ENCODE measurements around the gene NF2.

Gene NF2

DNA sequence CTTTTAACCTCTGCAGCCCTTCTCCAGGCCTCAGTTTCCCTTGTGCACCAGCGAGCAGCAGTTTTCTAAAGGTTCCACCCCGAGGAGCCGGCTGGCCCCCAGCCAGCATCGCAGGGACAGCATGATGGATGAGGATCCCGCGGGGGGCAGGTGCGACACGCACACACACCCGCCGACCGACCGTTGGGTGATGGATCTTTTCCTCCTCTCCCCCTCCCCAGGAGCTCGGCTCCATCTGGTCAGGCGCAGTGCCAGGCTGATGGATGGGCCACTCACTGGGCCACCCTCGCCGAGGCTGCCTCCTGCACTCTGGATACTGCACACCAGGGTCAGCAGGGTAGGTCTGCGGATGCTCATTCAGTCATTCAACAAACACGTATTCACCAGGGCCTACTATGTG, 103.6 kb downstream of the NF2 start:
- DNase-seq (ENCODE audit: low read depth) = no peak
- no peak overlapping the region for H3K4me3 ChIP-seq (ENCODE audit: low read depth, low read length)
- TF ChIP-seq, protein P1, sequence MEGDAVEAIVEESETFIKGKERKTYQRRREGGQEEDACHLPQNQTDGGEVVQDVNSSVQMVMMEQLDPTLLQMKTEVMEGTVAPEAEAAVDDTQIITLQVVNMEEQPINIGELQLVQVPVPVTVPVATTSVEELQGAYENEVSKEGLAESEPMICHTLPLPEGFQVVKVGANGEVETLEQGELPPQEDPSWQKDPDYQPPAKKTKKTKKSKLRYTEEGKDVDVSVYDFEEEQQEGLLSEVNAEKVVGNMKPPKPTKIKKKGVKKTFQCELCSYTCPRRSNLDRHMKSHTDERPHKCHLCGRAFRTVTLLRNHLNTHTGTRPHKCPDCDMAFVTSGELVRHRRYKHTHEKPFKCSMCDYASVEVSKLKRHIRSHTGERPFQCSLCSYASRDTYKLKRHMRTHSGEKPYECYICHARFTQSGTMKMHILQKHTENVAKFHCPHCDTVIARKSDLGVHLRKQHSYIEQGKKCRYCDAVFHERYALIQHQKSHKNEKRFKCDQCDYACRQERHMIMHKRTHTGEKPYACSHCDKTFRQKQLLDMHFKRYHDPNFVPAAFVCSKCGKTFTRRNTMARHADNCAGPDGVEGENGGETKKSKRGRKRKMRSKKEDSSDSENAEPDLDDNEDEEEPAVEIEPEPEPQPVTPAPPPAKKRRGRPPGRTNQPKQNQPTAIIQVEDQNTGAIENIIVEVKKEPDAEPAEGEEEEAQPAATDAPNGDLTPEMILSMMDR (IDR thresholded peaks at IDR 0.05; ENCODE audit: low read depth, low read length, missing control alignments) = no peak

DNA sequence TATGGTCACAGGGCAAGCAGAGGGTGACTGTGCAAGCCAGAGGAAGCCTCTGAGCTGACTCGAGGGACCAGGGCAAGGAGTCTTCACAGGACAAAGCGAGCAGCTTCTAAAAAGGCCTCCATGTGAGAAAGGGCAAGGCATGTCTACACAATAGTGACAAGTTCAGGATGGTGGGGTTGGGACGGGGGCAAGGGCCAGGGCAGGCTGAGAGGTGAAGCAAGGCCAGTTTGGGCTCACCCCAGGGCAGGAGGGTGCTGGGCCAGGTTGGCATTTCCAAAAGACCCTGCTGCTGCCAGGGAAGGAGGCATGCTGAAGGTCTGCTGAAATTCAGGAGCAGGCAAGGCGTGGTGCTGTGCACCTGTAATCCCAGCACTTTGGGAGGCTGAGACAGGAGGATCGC, 104.0 kb downstream of the NF2 start:
- TF ChIP-seq, protein P1 (IDR thresholded peaks at IDR 0.05; ENCODE audit: low read depth, low read length, missing control alignments) = no peak
- no peak for DNase-seq (ENCODE audit: low read depth)
- H3K4me3 ChIP-seq (ENCODE audit: low read depth, low read length) = no peak overlapping the region

DNA sequence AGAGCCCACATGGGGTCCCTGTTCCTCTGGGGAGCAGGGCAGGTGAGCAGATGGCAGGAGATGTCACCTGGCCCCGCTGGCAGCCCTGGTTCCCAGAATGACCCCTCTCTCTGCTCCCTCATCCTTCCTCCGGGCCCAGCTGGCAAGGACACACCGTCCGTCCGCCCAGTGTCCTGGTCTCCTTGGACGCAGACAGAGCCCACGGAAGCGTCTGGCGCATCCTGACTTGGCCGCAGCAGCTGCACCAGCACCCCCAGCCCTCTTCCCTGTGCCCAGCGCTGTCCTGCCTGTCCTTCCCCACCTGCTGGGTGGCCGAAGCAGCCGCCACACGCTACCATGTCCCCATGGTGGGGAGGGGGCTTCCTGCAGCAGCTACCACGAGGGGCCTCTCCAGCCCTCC, 106.8 kb downstream of the NF2 start:
- no peak overlapping the region for H3K4me3 ChIP-seq (ENCODE audit: low read depth, low read length)
- TF ChIP-seq, protein P1 (IDR thresholded peaks at IDR 0.05; ENCODE audit: low read depth, low read length, missing control alignments) = no peak
- no peak for DNase-seq (ENCODE audit: low read depth)

DNA sequence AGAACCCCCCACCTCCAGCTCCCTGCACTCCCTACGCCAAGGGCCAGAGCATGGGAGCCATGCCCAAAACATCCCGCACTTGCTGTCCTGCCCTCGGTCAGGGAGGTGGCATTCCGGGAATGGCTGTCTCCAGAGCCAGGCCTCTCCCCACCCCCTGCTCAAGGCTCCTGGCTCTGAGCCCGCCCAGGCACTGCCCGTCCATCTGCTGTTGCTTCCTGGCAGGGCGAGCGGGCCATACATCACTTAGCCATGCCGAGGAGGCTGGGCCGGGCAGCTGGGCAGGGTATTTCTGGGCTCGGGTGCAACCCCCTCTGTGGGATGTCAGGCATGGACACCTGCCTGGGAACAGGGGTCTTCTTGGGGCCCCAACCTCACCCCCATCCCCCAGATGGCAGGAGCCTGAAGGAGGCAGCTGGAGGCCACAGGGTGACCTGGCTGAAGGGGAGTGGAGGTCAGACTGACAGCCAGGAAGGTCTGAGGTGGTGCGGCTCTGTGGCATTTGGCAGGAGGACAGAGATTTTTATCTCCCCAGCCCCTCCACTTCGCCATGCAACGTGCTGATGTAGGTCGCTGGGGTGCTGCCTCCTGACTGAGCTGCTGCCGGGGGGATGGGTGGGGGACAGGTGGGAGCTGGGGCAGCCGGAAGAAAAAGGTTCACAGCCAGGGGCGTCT, 107.6 kb downstream of the NF2 start:
- DNase-seq (ENCODE audit: low read depth) = no peak
- no peak overlapping the region for H3K4me3 ChIP-seq (ENCODE audit: low read depth, low read length)
- TF ChIP-seq, protein P1 (IDR thresholded peaks at IDR 0.05; ENCODE audit: low read depth, low read length, missing control alignments) = no peak

DNA sequence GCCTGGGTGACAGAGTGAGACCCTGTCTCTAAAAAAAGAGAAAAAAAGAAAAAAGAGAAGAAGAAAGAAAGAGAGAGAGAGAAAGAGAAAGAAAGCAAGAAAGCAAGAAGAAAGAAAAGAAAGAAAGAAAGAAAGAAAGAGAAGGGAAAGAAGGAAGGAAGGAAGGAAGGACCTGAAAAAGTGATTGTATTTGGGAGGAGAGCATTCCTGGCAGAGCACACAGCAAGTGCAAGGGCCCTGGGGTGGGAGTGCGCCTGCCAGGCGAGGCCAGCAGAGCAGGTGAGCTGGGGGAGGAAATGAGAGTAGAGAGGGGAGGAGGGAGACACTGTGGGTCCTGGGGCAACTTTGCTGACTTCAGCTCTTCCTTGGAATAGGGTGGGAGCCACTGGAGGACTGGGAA, 108.7 kb downstream of the NF2 start:
- DNase-seq (ENCODE audit: low read depth) = no peak
- H3K4me3 ChIP-seq (ENCODE audit: low read depth, low read length) = no peak overlapping the region
- TF ChIP-seq, protein P1 (IDR thresholded peaks at IDR 0.05; ENCODE audit: low read depth, low read length, missing control alignments) = no peak

DNA sequence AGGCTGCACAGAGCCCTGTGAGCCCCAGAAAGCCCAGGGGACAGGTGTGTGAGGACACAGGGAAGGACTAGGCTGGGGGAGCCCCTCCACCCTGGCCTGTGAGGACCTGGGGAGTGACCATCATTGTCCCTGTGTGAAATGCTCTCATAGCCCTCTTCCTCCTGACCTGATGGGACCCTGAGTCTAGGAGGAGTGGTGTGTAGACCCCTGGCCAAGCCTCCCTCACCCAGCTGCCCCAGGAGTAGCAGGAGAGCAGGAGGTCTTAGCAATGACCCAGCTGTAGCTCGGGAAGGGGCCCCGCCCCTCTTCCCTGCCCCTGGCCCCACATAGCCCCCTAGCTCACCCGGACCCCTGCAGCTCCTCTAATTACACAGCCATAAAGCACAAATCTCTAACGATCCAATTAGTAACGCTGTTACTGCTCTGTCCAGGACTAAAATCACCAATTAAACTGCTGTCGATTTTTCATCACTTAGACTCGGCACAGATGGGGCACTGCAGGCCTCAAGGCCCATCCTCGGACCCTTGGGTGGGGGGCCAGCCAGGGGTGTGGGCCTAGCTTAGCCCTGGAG, 109.8 kb downstream of the NF2 start:
- no peak overlapping the region for H3K4me3 ChIP-seq (ENCODE audit: low read depth, low read length)
- DNase-seq (ENCODE audit: low read depth) = no peak
- TF ChIP-seq, protein P1 (IDR thresholded peaks at IDR 0.05; ENCODE audit: low read depth, low read length, missing control alignments) = no peak

DNA sequence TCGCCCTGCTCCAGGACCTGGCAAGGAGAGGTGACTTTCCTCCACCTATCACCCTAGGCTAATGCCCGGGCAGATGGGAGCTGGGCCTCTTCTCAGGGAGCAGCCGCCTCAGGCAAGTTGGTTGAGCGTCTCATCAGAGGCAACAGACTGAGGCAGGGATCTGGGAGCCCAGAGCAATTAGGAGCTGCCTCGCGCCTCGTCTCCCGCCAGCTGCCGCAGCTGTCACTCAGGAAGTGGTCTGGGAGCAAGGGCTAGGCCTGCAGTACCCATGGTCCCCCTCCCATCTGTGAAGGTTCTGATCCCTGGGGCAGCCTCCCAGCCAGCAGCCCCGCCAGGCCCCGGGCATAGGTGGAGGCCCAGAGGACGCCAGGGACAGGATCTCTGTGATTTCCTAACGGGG, 111.8 kb downstream of the NF2 start:
- TF ChIP-seq, protein P1 (IDR thresholded peaks at IDR 0.05; ENCODE audit: low read depth, low read length, missing control alignments) = no peak
- DNase-seq (ENCODE audit: low read depth) = no peak

More for the DNA sequence above, 111.8 kb downstream of the NF2 start:
- H3K4me3 ChIP-seq (ENCODE audit: low read depth, low read length) = no peak overlapping the region

Measured in GM12864 (cell line).